HG02610 (cell line): ENCODE data around the gene CCNY.

Experiments used
- ATAC-seq: cut with Tn5 transposase; IDR thresholded peaks from one replicate; pipeline ENCODE4 v1.9.1; 2021; ENCODE audit warnings: mild to moderate bottlenecking, moderate library complexity; ENCODE audit not compliant: unreplicated experiment

The CCNY gene

GRCh38 chr10:35379226-35380137 lies 43.2 kb downstream of the CCNY start:
- peak; percentile 71 for ATAC-seq

DNA sequence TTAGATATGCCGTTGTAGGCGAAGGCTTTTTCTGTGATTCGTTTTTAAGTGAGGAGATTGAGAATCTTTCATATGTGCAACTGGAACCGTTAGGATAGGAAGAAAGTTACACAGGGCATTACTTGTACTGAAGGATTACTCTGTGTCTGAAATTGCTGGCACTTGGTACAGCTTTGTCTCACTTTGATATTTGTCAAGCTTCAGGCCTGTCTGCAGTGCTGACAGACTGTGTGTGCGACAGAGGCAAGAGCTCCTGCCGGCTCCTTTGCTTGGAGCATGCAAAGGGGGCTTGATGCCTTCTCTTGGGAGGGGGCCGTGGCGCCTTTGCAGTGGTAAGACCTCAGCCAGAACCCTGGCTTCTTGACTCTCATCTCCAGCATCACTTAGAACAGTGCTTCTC lies 45.8 kb downstream of the CCNY start:
- ATAC-seq = no peak

DNA sequence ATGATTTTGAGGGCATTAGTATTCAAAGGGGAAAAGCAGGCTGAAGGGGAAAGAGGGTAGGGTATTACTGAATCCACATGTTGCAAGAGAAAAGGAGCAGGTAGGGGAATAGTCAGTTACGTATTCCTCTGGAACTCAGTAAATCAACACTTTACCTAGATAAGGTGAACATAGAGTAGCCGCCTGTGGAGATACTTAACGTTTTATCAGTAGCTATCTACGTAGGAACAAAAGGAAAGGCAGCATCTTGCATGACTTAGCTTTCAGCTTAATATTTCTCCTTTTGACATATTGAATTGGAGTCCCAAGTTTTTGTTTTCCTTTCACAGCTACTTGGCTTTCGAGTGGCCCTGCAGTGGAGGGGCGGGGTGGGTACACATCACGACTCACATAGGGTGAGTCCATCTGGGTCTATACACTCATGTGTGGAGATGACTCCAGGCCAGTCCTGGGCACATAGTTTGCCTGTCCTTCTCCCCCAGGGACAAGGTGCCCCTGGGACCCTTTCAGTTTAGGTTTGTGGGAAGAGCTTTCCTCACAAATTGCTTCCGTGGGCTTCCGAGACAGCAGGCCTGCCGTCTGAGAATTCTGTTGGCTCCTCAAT lies 48.1 kb downstream of the CCNY start:
- no peak for ATAC-seq

- ATAC-seq = no peak
These were observed 50.4 kb downstream of the CCNY start for GRCh38 chr10:35386594-35387174.

DNA sequence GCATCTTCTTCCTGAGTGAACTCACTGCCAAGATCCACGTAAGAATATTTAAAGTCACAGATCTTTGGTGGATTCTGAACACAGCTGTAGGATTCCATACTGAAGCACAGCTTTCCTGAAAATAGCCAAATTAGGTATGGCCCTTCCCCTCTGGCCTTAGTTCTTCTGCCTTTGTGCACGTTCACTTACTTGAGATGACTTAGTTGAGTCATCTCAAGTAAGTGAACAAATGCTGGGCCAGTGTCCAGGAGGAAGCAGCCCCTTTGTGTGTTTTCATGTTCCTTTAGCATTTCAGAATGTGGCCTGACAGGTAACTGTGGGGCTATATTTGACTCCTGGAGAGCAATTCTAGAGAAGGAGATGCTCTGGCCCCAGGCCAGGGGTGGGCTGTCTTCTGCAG lies 51.5 kb downstream of the CCNY start:
- ATAC-seq = peak; percentile 87

- ATAC-seq = peak; percentile 43
These were observed 51.9 kb downstream of the CCNY start for GRCh38 chr10:35388197-35388596.

GRCh38 chr10:35388682-35389081 lies 52.4 kb downstream of the CCNY start:
- no peak for ATAC-seq

GRCh38 chr10:35390161-35390840 lies 54.0 kb downstream of the CCNY start:
- ATAC-seq = no peak

- no peak for ATAC-seq
These were observed 54.5 kb downstream of the CCNY start for GRCh38 chr10:35390843-35391152.

GRCh38 chr10:35391153-35391953 lies 55.0 kb downstream of the CCNY start:
- no peak for ATAC-seq

DNA sequence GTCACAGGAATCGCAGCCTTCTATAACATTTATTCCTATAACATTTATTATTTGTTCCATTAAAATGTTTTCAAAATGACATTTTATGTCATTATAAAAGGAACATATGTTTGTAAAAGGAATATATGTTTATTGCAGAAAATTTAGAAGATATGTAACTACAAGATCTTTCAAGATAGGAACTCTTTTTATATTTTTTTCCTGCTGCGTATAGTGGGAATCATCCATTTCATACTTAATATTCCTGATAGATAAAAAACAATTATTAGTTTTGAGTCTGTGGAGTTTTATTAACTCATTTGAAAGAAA lies 55.6 kb downstream of the CCNY start:
- ATAC-seq = no peak

DNA sequence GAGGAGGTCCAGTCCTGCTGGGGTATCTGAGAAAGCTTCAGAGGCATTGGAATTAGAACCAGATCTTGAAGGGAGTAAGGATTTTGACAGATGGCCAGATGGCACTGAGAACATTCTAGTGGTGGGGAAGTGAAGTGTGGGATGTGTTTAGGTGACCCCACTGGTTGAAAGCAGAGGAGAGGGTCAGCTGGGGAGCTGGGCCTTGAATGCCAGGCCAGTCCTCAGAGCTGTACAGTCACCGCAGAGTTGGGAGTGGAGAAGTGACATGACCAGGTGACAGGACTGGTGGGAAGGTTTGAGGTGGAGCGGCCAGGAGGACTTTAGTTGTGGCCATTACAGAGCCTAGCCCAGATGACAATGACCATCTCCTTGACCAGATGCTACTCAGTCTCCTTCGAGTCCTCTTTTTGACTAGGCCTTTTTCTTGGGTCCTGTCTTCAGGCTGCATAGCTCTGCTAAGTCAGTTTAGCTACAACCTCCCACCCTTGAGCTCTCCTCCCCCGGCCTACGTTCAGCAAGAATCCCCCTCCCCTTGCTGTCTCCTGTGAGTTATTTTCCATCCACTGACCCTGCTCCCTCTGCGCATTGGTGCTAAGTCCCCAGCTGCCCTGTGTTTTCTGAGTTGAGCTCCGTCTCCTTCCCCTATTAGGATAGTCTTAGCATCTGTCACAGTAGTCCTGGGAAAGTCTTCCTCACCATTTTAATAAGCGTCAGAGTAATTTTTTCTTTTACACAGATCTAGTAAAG lies 56.3 kb downstream of the CCNY start:
- ATAC-seq = no peak

DNA sequence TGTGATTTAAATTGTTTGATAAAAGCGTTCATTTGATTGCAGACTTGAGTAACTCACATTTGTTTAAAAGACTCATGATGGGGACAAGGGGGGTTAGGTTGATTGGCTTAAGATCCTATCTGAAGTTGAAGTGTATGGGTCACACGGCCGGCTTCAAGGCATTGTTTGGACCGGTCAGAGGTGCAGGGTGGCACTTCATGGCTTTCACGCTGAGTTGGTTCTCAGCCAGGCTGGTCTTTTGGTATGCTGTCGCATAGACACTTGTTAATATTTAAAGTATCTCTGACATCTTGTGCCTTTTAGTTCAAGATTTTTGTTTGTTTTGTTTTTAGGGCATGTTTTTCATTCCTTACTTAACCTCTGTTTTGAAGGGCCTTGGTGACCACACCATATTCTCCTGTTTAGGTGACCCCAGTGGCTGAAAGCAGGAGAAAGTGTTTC lies 58.1 kb downstream of the CCNY start:
- no peak for ATAC-seq

GRCh38 chr10:35394934-35395333 lies 58.6 kb downstream of the CCNY start:
- ATAC-seq = no peak

DNA sequence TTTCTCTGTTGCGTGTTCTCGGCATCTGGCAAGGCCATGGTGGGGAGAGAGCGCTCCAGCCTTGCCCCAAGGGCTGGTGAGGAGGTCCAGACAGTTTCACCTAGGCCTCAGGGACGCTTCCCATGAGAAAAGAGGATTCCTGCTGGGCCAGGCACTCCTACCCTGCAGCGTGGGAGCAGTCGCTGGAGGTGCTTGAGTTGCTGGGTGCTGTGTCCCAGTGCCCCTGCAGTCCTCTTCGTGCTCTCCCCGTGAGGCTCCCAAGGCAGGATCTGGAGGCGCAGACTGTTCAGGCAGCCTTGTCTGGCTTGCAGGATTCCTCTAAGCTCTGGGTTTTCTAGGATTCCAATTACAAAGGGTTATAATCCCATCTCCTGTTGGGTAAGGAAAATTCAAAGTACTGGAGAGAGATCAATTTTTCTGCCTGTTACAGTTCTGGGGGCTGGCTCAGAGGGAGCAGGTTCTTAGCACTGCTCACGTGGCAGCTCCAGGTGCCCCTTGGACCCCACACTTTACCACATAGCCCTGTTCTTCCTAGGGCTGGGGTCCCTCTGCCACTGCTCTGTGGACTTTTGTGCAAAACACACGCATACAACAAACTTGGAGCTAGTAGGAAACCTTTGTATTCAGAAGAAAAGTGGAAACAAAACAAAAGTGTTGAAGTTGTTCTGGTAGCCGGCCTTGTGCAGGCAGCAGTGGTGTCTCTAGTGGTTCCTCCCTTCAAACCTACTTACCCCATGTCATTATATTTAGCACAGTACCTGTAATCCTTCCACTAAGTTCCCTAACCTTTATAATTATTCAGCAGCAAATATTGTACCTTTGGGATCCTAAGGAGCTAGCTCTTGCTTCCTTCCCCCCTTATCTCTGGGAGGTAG lies 60.5 kb downstream of the CCNY start:
- ATAC-seq = no peak

DNA sequence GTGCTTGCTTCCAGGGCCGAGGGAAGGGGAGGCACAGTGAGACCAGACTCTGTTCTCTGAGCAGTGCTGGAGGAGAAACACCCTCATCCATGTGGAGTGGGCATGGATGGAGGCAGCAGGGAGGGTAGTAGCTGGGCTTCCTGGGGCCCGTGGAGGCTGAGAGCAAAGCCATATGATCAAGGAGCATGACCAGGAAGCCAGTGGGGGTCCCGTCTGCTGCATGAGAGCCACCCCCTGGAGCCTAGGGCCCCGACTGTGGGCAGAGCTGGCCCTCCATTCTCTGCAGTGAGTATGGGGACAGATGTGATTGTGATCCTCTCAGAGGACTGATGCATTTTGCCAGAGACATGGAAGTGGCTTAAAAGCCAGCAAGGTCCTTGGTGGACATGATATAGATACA lies 61.6 kb downstream of the CCNY start:
- ATAC-seq = no peak

- ATAC-seq = no peak
These were observed 62.0 kb downstream of the CCNY start for GRCh38 chr10:35398355-35398754.

- no peak for ATAC-seq
These were observed 62.6 kb downstream of the CCNY start for GRCh38 chr10:35398908-35399307.

DNA sequence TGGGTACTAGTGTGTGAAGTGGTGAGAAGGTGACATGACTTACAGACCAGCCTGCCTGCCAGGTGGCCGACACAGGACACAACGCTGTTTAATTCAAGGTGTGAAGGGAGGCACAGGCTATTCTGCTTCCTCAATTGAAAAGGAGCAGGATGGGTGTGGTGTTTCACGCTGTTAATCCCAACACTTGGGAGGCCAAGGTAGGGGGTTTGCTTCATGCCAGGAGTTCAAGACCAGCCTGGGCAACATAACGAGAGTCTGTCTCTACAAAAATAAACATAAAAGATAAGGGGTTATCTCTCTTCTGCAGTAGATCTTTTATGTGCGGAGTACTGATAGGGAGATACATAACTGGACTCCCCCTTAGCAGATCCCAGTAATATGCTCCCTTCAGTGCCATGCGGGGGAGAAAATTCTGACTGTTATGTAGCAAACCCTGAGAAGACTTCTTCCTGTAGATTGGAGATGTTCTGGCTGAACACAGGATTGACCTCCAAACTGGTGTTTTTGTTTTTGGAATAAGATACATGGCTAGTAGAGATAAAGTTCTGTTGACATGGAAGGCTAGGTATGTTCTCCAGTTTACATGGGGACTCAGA lies 63.2 kb downstream of the CCNY start:
- no peak for ATAC-seq
